Coronary artery (tissue), 2 donors: ENCODE data around the gene ANXA7.
"Not testable (repeated sequence)": the region's sequence is repeated elsewhere in the genome, so short reads cannot be mapped to it uniquely, and the experiment has no call there.

Source experiments
- DNase-seq: peaks from one replicate; pipeline ENCODE4 v3.0.0-alpha.2; 2017; ENCODE audit warnings: low spot score
- H3K27ac ChIP-seq, 2 donors: fragments of 200-600 bp; sonication (generic); one replicate each; pipeline ENCODE4 v1.5.1; 2016 to 2019
- H3K4me3 ChIP-seq: fragments of 200-600 bp; sonication (generic); 2 replicates; pipeline ENCODE4 v1.5.1; 2016; ENCODE audit warnings: mild to moderate bottlenecking, moderate library complexity
- CTCF ChIP-seq: fragments of 200-600 bp; sonication (generic); IDR thresholded peaks from one replicate; pipeline ENCODE4 v1.5.1; 2019; ENCODE audit warnings: antibody characterized with exemption

The ANXA7 gene

GRCh38 chr10:73399063-73399462, 14.8 kb downstream of the ANXA7 start:
- DNase-seq = no peak
- no peak for TF ChIP-seq CTCF
- Histone ChIP-seq H3K27ac (no peak overlapping the region), H3K4me3 (no peak overlapping the region)

GRCh38 chr10:73398024-73398423, 15.8 kb downstream of the ANXA7 start:
- Histone ChIP-seq H3K27ac (no peak overlapping the region), H3K4me3 (no peak overlapping the region)
- DNase-seq = no peak
- TF ChIP-seq CTCF = no peak

- H3K4me3 ChIP-seq, H3K27ac ChIP-seq, DNase-seq: not testable (repeated sequence)
These were observed 19.5 kb downstream of the ANXA7 start for GRCh38 chr10:73394325-73394724.

- Histone ChIP-seq H3K4me3 (no peak overlapping the region), H3K27ac (no peak overlapping the region)
- DNase-seq = no peak
- no peak for TF ChIP-seq CTCF
These were observed 25.6 kb downstream of the ANXA7 start for GRCh38 chr10:73388228-73388627.

- H3K27ac ChIP-seq = no peak overlapping the region
- TF ChIP-seq CTCF = no peak
- no peak overlapping the region for H3K4me3 ChIP-seq
- DNase-seq = no peak
These were observed 27.3 kb downstream of the ANXA7 start for GRCh38 chr10:73386583-73386982.

- DNase-seq = no peak
- no peak for TF ChIP-seq CTCF
- Histone ChIP-seq H3K27ac (no peak overlapping the region), H3K4me3 (no peak overlapping the region)
These were observed 34.7 kb downstream of the ANXA7 start for GRCh38 chr10:73379064-73379748.

GRCh38 chr10:73376679-73377078, 37.2 kb downstream of the ANXA7 start:
- H3K27ac ChIP-seq = no peak overlapping the region
- TF ChIP-seq CTCF = no peak
- no peak overlapping the region for H3K4me3 ChIP-seq
- DNase-seq = no peak
